Measurements from ENCODE around the gene ZFYVE27.

- peak; percentile 65 to 81 (median 67) for TF ChIP-seq CTCF (IDR thresholded peaks at IDR 0.05)
- TF ChIP-seq POLR2AphosphoS5 (IDR thresholded peaks at IDR 0.05), result no peak
- no peak for TF ChIP-seq POLR2A (IDR thresholded peaks at IDR 0.05)
Measured at GRCh38 chr10:97791824-97792721, 55.1 kb downstream of the ZFYVE27 start.
